ENCODE data around the gene POU2F3.

POU2F3 gene

DNA sequence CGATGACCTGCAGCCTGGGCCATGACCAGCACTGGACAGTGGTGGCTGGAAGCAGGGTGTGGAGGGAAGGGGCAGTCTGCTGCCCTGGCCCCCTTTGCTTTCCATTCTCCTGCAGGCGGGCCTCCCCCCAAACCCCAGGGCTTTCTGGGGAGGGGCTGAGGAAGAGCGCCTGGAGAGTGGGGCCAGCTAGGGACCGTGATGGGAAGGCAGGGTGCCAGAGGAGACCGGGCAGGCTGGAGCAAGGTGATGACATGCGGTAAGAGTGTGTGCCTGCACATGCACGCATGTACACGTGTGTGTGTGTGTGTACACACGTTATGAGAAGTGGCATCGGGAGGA lies 21.3 kb upstream of the POU2F3 start:
- no peak for TF ChIP-seq YY1 (IDR thresholded peaks at IDR 0.05; ENCODE audit: low read depth)
- TF ChIP-seq TCF12 (IDR thresholded peaks at IDR 0.05; ENCODE audit: low read depth), result no peak
- TF ChIP-seq NFIC (IDR thresholded peaks at IDR 0.05), result no peak
- no peak for TF ChIP-seq RAD21 (IDR thresholded peaks at IDR 0.05; ENCODE audit: low read depth)
- TF ChIP-seq, protein P1, sequence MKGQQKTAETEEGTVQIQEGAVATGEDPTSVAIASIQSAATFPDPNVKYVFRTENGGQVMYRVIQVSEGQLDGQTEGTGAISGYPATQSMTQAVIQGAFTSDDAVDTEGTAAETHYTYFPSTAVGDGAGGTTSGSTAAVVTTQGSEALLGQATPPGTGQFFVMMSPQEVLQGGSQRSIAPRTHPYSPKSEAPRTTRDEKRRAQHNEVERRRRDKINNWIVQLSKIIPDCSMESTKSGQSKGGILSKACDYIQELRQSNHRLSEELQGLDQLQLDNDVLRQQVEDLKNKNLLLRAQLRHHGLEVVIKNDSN (IDR thresholded peaks at IDR 0.05), result no peak
- no peak for TF ChIP-seq TAF1 (IDR thresholded peaks at IDR 0.05; ENCODE audit: low read depth)

DNA sequence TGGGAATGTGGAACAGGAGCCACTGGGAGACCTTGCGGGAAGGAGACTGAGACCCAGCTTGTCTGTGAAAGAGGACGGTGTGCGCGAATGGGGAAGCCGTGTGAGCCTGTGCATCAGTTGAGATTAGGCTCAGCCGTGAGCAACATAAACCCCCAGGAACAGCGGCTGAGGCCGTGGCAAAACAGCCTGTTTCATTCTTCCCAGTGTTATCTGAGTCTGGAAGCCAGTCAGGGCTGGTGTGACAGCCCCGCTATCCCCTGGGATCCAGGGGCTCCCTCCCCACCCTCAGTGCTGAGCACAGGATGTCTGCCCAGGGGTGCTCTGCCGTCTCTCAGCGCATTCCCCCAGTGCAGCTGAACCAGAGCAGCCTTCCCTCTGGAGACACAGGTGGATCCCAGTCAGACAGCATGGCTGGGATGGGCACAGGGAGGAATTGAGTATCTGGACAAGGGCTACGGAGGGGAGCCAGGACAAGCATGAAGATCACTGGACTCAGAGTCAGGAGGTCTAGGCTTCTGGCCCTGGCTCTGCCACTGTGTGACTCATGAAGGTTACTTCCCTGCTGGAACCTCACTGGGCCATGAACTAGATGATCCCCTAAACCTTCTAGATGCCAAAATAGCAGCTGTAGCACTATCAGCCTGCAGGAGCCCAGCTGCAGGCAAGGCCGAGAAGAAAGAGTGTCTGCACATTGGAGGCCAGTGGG lies 20.6 kb upstream of the POU2F3 start:
- no peak for TF ChIP-seq TCF12 (IDR thresholded peaks at IDR 0.05; ENCODE audit: low read depth)
- TF ChIP-seq TAF1 (IDR thresholded peaks at IDR 0.05; ENCODE audit: low read depth), result no peak
- no peak for TF ChIP-seq EGR1 (IDR thresholded peaks at IDR 0.05)
- TF ChIP-seq, protein P1 (IDR thresholded peaks at IDR 0.05), result no peak
- no peak for TF ChIP-seq ZBTB7A (IDR thresholded peaks at IDR 0.05; ENCODE audit: low read depth)
- TF ChIP-seq EP300 (IDR thresholded peaks at IDR 0.05; ENCODE audit: borderline replicate concordance), result no peak
- TF ChIP-seq MAX (IDR thresholded peaks at IDR 0.05), result no peak
- no peak for TF ChIP-seq TEAD4 (IDR thresholded peaks at IDR 0.05)
- no peak for TF ChIP-seq REST (IDR thresholded peaks at IDR 0.05; ENCODE audit: low read depth)
- no peak for TF ChIP-seq YY1 (IDR thresholded peaks at IDR 0.05; ENCODE audit: low read depth)
- no peak for TF ChIP-seq FOXM1 (IDR thresholded peaks at IDR 0.05; ENCODE audit: borderline replicate concordance, low read depth)
- TF ChIP-seq CEBPB (IDR thresholded peaks at IDR 0.05), result no peak
- no peak for TF ChIP-seq CREB1 (IDR thresholded peaks at IDR 0.05; ENCODE audit: low read depth)
- no peak for TF ChIP-seq RAD21 (IDR thresholded peaks at IDR 0.05; ENCODE audit: low read depth)

DNA sequence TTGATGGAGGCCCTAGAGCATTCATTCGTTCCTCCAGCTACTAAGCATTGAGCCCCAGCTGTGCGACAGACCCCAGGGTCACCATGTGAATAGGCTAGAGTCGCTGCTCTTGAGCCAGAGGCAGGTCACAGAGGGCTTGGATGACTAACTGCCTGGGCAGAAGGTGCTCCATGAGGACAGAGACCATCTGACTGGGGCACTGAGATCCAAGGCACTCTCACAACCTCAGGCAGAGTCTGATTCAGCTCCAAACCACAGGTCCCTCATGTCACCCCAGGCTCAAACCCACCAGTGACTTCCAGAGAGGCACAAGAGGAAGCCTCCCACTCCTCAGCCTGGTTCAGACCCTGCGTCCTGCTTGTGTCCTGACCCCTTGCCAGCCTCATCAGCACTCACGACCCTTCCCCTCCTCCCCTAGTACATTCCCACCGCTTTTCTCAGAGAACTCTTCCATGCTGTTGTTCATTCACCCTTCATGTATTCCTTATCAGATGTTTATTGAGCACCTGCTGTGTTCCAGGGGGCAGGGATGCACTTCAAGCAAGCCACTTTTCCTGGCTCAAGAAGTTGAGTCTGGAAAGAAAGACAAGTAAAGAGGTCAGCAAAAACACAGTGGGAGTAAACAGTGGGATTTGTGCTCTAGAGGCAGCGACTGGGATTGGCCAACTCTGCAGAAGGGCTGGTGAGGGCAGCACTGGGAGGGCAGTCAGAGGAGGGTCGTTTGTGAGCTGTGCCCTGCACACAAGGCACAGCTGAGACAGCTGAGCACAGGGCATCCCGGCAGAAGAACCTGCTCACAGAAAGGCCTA lies 19.8 kb upstream of the POU2F3 start:
- TF ChIP-seq EGR1 (IDR thresholded peaks at IDR 0.05) (no peak), FOXM1 (IDR thresholded peaks at IDR 0.05; ENCODE audit: borderline replicate concordance, low read depth) (no peak)

DNA sequence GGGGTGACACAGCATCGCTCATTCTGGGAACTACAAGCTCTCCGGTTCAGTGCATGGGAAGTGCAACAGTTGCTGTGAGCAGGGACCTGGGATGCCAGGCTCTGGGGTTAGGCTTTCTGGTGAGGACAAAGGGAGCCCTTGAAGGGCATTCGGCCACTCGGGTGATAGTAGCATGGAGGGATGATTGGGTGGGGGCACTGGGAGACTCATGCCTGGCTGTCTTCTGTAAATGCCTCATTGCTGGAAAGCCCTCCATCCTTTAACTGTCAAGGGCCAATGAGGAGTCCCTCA lies 19.2 kb upstream of the POU2F3 start:
- TF ChIP-seq RAD21 (IDR thresholded peaks at IDR 0.05; ENCODE audit: low read depth) (no peak), TCF12 (IDR thresholded peaks at IDR 0.05; ENCODE audit: low read depth) (no peak), EGR1 (IDR thresholded peaks at IDR 0.05) (no peak), YY1 (IDR thresholded peaks at IDR 0.05; ENCODE audit: low read depth) (no peak), NFIC (IDR thresholded peaks at IDR 0.05) (no peak), MAX (IDR thresholded peaks at IDR 0.05) (no peak)

- TF ChIP-seq, protein P1 (IDR thresholded peaks at IDR 0.05), result peak; percentile 63
- TF ChIP-seq TCF12 (IDR thresholded peaks at IDR 0.05; ENCODE audit: low read depth) (no peak), YY1 (IDR thresholded peaks at IDR 0.05; ENCODE audit: low read depth) (no peak)
These were observed 18.7 kb upstream of the POU2F3 start for GRCh38 chr11:120221115-120221752.

GRCh38 chr11:120222916-120223315 lies 17.0 kb upstream of the POU2F3 start:
- no peak for TF ChIP-seq NFIC (IDR thresholded peaks at IDR 0.05)

GRCh38 chr11:120223793-120224192 lies 16.1 kb upstream of the POU2F3 start:
- TF ChIP-seq REST (IDR thresholded peaks at IDR 0.05; ENCODE audit: low read depth) (no peak), NFIC (IDR thresholded peaks at IDR 0.05) (no peak), ZBTB7A (IDR thresholded peaks at IDR 0.05; ENCODE audit: low read depth) (no peak), CEBPB (IDR thresholded peaks at IDR 0.05) (no peak), CREB1 (IDR thresholded peaks at IDR 0.05; ENCODE audit: low read depth) (no peak), TCF12 (IDR thresholded peaks at IDR 0.05; ENCODE audit: low read depth) (no peak), EGR1 (IDR thresholded peaks at IDR 0.05) (no peak), TAF1 (IDR thresholded peaks at IDR 0.05; ENCODE audit: low read depth) (no peak), YY1 (IDR thresholded peaks at IDR 0.05; ENCODE audit: low read depth) (no peak), TEAD4 (IDR thresholded peaks at IDR 0.05) (no peak), EP300 (IDR thresholded peaks at IDR 0.05; ENCODE audit: borderline replicate concordance) (no peak), MAX (IDR thresholded peaks at IDR 0.05) (no peak), RAD21 (IDR thresholded peaks at IDR 0.05; ENCODE audit: low read depth) (no peak), FOXM1 (IDR thresholded peaks at IDR 0.05; ENCODE audit: borderline replicate concordance, low read depth) (no peak)
- TF ChIP-seq, protein P1 (IDR thresholded peaks at IDR 0.05), result no peak
